GM12878 (cell line): ENCODE measurements around the gene RNF31. TPM values are rescaled to one million over a fixed set of nuclear protein-coding genes. Genes with fewer than 3 reads are reported as not detected.

Experiments used
- ATF3 ChIP-seq: IDR thresholded peaks from 2 replicates; pipeline ENCODE4 v1.6.1; 2011; ENCODE audit warnings: low read depth, mild to moderate bottlenecking, low read length, moderate library complexity, borderline replicate concordance; ENCODE audit errors: extremely low read depth
- CBFB ChIP-seq: IDR thresholded peaks from 2 replicates; pipeline ENCODE4 v1.6.1; 2016; ENCODE audit warnings: antibody characterized with exemption, low read depth
- CTCF ChIP-seq, 3 experiments: IDR thresholded peaks in 2 of 3; conservative IDR thresholded peaks in 1 of 3; 2 replicates each; pipeline ENCODE4 v1.5.1; 2011; ENCODE audit warnings: low read depth in 3 of 3, low read length in 3 of 3, mild to moderate bottlenecking in 3 of 3, control low read depth in 2 of 3, moderate library complexity in 2 of 3, inconsistent platforms in 1 of 3, mixed read lengths in 1 of 3; ENCODE audit not compliant: control insufficient read depth in 2 of 3, insufficient read depth in 1 of 3; ENCODE audit errors: extremely low read depth in 1 of 3
- ESRRA ChIP-seq: IDR thresholded peaks from 2 replicates; pipeline ENCODE4 v1.6.1; 2012; ENCODE audit warnings: mild to moderate bottlenecking, low read length, improper control_type of control experiment
- MEF2B ChIP-seq: fragments of 450-650 bp; IDR thresholded peaks from 2 replicates; pipeline ENCODE4 v1.6.1; 2018; ENCODE audit warnings: mild to moderate bottlenecking, moderate library complexity; ENCODE audit not compliant: partially characterized antibody, poor library complexity, severe bottlenecking
- MLLT1 ChIP-seq: fragments of 450-650 bp; IDR thresholded peaks from 2 replicates; pipeline ENCODE4 v1.6.1; 2016; ENCODE audit warnings: mild to moderate bottlenecking
- NBN ChIP-seq: fragments of 450-650 bp; IDR thresholded peaks from 2 replicates; pipeline ENCODE4 v1.6.1; 2016
- NFYA ChIP-seq: IDR thresholded peaks from 2 replicates; pipeline ENCODE4 v1.6.1; 2011; ENCODE audit warnings: low read depth, mild to moderate bottlenecking, low read length, improper control_type of control experiment, borderline replicate concordance
- NFYB ChIP-seq: IDR thresholded peaks from 2 replicates; pipeline ENCODE4 v1.6.1; 2011; ENCODE audit warnings: low read depth, mild to moderate bottlenecking, low read length, improper control_type of control experiment, moderate library complexity; ENCODE audit not compliant: insufficient read depth
- NKRF ChIP-seq: fragments of 450-650 bp; conservative IDR thresholded peaks from 2 replicates; pipeline ENCODE4 v1.6.1; 2017; ENCODE audit warnings: mild to moderate bottlenecking, moderate library complexity
- NRF1 ChIP-seq: conservative IDR thresholded peaks from 2 replicates; pipeline ENCODE4 v1.6.1; 2011; ENCODE audit warnings: mild to moderate bottlenecking, low read depth, low read length, improper control_type of control experiment
- POLR2A ChIP-seq: IDR thresholded peaks from 2 replicates; pipeline ENCODE4 v1.6.1; 2011; ENCODE audit warnings: low read depth, mild to moderate bottlenecking, low read length
- RAD51 ChIP-seq: fragments of 450-650 bp; IDR thresholded peaks from 2 replicates; pipeline ENCODE4 v1.6.1; 2016; ENCODE audit warnings: moderate library complexity, mild to moderate bottlenecking, inconsistent platforms
- SMAD1 ChIP-seq: fragments of 450-650 bp; IDR thresholded peaks from 2 replicates; pipeline ENCODE4 v1.6.1; 2018; ENCODE audit warnings: mild to moderate bottlenecking, low read depth; ENCODE audit not compliant: partially characterized antibody
- TBL1XR1 ChIP-seq: IDR thresholded peaks from 2 replicates; pipeline ENCODE4 v1.6.1; 2012; ENCODE audit warnings: low read depth, low read length, improper control_type of control experiment
- WRNIP1 ChIP-seq: IDR thresholded peaks from 2 replicates; pipeline ENCODE4 v1.6.1; 2011; ENCODE audit warnings: low read depth, low read length, improper control_type of control experiment, borderline replicate concordance
- YY1 ChIP-seq: IDR thresholded peaks from 2 replicates; pipeline ENCODE4 v1.6.1; 2011; ENCODE audit warnings: low read depth, mild to moderate bottlenecking, low read length
- ZBTB4 ChIP-seq: fragments of 450-650 bp; formaldehyde crosslinking; IDR thresholded peaks from 2 replicates; pipeline ENCODE4 v1.4.0; 2022; ENCODE audit warnings: mild to moderate bottlenecking, moderate library complexity
- ZNF384 ChIP-seq: IDR thresholded peaks from 2 replicates; pipeline ENCODE4 v1.6.1; 2012; ENCODE audit warnings: low read depth, mild to moderate bottlenecking, low read length, improper control_type of control experiment, borderline replicate concordance
- polyA plus RNA-seq, 11 experiments: library from polyadenylated mRNA; depleted of rRNA in 4 of 11; unstranded in 6 of 11; stranded (reverse) in 5 of 11; fragments of >200 nt; fragmentation: Nextera tagmentation in 4 of 11; fragmentation: Illumina TruSeq in 1 of 11; extraction: Ambion mirVana in 4 of 11; extraction: Trizol in 1 of 11; gene quantifications; 1 replicate in 1 of 11; 2 replicates in 10 of 11; pipeline versions ENCODE4 v1.2.1 to v1.2.3, GENCODE V29; 2011 to 2016; ENCODE audit warnings: inconsistent platforms in 2 of 11, missing spikeins in 2 of 11, low read depth in 1 of 11
- total RNA-seq, 4 experiments: library from RNA; depleted of rRNA in 3 of 4; stranded (reverse); fragments of >200 nt in 3 of 4; fragmentation: Illumina TruSeq in 1 of 4; extraction: Trizol in 1 of 4; gene quantifications; 2 replicates each; pipeline versions ENCODE4 v1.2.1 to v1.2.3, GENCODE V29; 2013 to 2021

The RNF31 gene
- total and polyA plus RNA-seq, 10 of the 15 experiments (the other 5 are each of a cell fraction or from before 2014, with no cell fraction given) = 8.5 to 92.7 (median 52.0) TPM

- no peak for TF ChIP-seq CTCF (IDR thresholded peaks at IDR 0.05 in 2 of 3, conservative IDR thresholded peaks at IDR 0.05 in 1 of 3; ENCODE audit: control insufficient read depth in 2 of 3, extremely low read depth in 1 of 3, insufficient read depth in 1 of 3, low read depth in 3 of 3, low read length in 3 of 3)
- TF ChIP-seq RAD51 = no peak
- peak; percentile 51; the same call in 1 of the 2 replicates for TF ChIP-seq MLLT1
- peak; percentile 54 for TF ChIP-seq SMAD1
- peak; percentile 54 for TF ChIP-seq MEF2B
- no peak for TF ChIP-seq ZNF384
- TF ChIP-seq TBL1XR1 = 0 out of 2 replicates have a peak, but pooled peaks have one; percentile 23
- peak; percentile 89 for TF ChIP-seq NFYB
- peak; percentile 28 for TF ChIP-seq POLR2A
- no peak for TF ChIP-seq WRNIP1
- no peak for TF ChIP-seq ZBTB4 (CRISPR knock-in tag)
- TF ChIP-seq CBFB = peak; percentile 19; the same call in 1 of the 2 replicates
- no peak for TF ChIP-seq ESRRA
- TF ChIP-seq ATF3 = no peak
- TF ChIP-seq NKRF = peak; percentile 60
- no peak for TF ChIP-seq NFYA
- TF ChIP-seq YY1 = no peak
- peak; percentile 90 for TF ChIP-seq NBN
- TF ChIP-seq NRF1 = no peak; the same call in 1 of the 2 replicates
Observed at GRCh38 chr14:24146978-24147760, at the start of gene RNF31 (continued).
